Peyer's patch (tissue), 4 donors: ENCODE results near the gene HTRA3. TPM values are rescaled to one million over a fixed set of nuclear protein-coding genes. Genes with fewer than 3 reads are reported as not detected.

Source experiments
- DNase-seq, 3 donors: peaks; one replicate each; pipeline ENCODE4 v3.0.0-alpha.2; 2017 to 2019
- H3K27ac ChIP-seq, 4 donors: fragments of 200-600 bp; sonication (generic); one replicate each; pipeline ENCODE4 v1.5.1; 2016 to 2019
- H3K27me3 ChIP-seq, 2 donors: fragments of 200-600 bp; sonication (generic); one replicate each; pipeline ENCODE4 v1.5.1; 2019
- H3K36me3 ChIP-seq, 3 donors: fragments of 200-600 bp; sonication (generic); one replicate each; pipeline ENCODE4 v1.5.1; 2016 to 2019
- H3K4me1 ChIP-seq, 4 donors: fragments of 200-600 bp; sonication (generic); one replicate each; pipeline ENCODE4 v1.5.1; 2016 to 2019
- H3K4me3 ChIP-seq, 4 donors: fragments of 200-600 bp; sonication (generic); 1 replicate in 3 of 4; 2 replicates in 1 of 4; pipeline ENCODE4 v1.5.1; 2016 to 2019; ENCODE audit warnings: mild to moderate bottlenecking in 1 of 4
- H3K9me3 ChIP-seq, 4 donors: fragments of 200-600 bp; sonication (generic); one replicate each; pipeline ENCODE4 v1.5.1; 2016 to 2019; ENCODE audit warnings: mild to moderate bottlenecking in 1 of 4
- POLR2A ChIP-seq, 2 donors: fragments of 450-650 bp; IDR thresholded peaks; one replicate each; pipeline ENCODE4 v1.5.1; 2017; ENCODE audit warnings: antibody characterized with exemption in 2 of 2, mild to moderate bottlenecking in 2 of 2, moderate library complexity in 2 of 2
- total RNA-seq, 4 donors: library from RNA; depleted of rRNA; stranded (reverse); fragments of >200 nt; gene quantifications; one replicate each; pipeline ENCODE4 v1.1.0, GENCODE V29; 2016
- TF ChIP-seq, protein P1 (sequence below), 6 experiments: fragments of 450-650 bp in 4 of 6; fragments of 200-600 bp in 2 of 6; sonication (generic) in 1 of 6; IDR thresholded peaks; one replicate each; pipeline ENCODE4 v1.5.1; 2017 to 2019; ENCODE audit warnings: antibody characterized with exemption in 6 of 6, mild to moderate bottlenecking in 3 of 6, moderate library complexity in 1 of 6

The HTRA3 gene
- total RNA-seq, 4 donors from 2014 or later: 3.3 to 43.7 (median 7.9) TPM

DNA sequence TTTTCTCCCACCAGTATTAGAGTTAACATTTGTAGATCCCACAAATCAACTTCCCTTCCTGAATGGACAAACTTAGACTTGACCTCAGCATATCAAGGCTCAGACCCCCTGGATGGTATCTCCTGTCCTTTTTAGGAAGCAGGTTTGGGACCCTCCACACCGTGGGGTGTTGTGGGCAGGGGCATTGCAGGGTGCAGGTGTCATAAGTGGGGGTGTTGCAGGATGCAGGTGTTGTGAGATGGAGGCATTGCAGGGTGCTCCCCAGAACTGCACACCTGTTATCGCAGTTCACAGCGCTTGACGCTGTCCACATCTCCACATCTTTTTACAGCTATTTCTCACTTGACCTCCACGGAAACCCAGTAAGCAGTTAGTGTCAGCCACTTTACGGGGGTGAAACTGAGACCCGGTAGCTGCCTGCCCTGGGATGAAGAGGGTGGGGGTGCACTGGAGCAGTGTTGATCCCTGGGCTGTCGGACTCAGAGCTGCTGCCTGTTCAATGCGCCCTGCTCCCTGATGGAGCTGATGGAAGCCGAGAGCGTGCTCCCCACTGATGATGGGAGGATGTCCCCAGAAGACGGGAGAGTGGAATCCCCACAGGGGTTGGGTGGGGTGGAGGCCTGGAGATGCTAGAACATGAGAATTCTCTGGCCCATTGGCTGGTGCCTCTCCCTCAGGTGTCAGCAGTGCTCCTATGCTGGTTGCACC, 45.1 kb upstream of the HTRA3 start:
- Histone ChIP-seq H3K27me3 (no peaks in the 10 kb centered on the region), H3K4me3 (no peak overlapping the region), H3K36me3 (peaks cover 0 to 23% (median 0%) of the 10 kb centered on the region in 3 donors), H3K9me3 (no peaks in the 10 kb centered on the region), H3K4me1 (peaks cover 0 to 22% (median 17%) of the 10 kb centered on the region in 4 donors), H3K27ac (no peak overlapping the region)
- DNase-seq: no peak
- no peak for TF ChIP-seq POLR2A (IDR thresholded peaks at IDR 0.05)
- TF ChIP-seq, protein P1, sequence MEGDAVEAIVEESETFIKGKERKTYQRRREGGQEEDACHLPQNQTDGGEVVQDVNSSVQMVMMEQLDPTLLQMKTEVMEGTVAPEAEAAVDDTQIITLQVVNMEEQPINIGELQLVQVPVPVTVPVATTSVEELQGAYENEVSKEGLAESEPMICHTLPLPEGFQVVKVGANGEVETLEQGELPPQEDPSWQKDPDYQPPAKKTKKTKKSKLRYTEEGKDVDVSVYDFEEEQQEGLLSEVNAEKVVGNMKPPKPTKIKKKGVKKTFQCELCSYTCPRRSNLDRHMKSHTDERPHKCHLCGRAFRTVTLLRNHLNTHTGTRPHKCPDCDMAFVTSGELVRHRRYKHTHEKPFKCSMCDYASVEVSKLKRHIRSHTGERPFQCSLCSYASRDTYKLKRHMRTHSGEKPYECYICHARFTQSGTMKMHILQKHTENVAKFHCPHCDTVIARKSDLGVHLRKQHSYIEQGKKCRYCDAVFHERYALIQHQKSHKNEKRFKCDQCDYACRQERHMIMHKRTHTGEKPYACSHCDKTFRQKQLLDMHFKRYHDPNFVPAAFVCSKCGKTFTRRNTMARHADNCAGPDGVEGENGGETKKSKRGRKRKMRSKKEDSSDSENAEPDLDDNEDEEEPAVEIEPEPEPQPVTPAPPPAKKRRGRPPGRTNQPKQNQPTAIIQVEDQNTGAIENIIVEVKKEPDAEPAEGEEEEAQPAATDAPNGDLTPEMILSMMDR (IDR thresholded peaks at IDR 0.05): no peak

DNA sequence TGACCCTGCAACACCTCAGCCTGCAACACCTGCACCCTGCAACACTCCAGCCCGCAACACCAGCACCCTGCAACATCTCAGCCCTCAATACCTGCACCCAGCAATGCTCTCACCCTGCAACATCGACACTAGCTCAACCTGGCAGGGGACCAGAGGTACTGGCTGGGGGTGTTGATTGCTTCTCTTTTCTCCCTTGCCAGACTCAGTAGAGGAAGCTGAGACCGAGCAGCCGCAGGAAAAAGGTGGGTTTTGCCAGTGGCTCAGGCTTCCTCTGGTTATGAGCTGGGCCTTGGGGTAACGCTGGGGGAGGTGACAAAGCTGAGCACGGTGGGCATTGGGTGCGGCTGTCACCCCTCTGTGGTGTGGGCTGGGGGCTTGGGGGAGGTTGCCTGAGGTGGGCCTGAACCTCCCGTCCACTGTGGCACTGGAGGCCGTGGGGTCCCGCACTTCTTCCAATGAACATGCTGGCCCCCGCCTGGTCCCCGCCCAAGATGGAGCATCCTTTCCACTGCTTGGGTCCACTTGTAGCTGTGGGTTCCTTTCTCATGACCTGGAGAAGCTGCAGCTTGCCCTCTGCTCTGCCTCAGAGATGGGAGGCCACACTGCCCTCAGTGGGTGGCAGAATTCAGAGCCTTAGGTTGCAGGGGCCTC, 44.5 kb upstream of the HTRA3 start:
- H3K27ac ChIP-seq: no peak overlapping the region
- H3K27me3 ChIP-seq: no peaks in the 10 kb centered on the region
- TF ChIP-seq, protein P1 (IDR thresholded peaks at IDR 0.05): no peak
- no peak for TF ChIP-seq POLR2A (IDR thresholded peaks at IDR 0.05)

DNA sequence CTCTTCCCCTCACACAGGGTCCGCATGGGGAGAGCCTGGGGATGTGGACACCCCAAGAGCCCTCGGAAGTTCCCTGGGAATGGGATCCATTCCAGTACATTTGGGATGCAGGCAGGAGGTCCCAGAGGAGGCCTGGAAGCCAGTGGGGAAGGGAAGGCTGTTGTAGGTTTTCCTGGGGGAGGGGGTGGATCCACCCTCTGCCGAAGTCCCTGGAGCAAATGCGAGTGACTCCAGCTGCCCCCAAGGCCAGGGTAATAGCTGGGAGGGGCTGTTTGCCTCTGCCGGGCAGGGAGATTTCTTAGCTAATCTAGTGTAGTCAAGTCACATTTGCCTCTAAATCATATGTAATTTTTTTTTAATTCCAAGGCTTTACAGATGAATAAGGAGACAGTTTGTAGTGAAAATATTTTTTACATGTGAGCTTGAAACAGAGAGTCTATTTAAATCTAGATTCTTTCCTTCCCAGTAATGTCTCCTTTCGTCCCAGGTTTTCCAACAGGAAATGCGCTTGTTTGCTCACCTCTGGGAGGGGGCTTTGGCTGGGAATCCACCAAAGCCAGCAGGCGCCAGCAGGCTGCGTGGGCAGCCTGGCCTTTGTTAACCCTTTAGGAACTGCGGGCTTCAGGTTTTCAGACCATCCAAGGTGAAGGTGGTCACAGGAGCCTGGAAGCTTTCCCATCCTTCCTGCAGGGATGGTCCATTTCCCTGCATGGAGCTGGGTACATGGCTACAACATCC, 43.7 kb upstream of the HTRA3 start:
- Histone ChIP-seq H3K27ac (no peak overlapping the region), H3K9me3 (no peaks in the 10 kb centered on the region), H3K27me3 (no peaks in the 10 kb centered on the region), H3K36me3 (peaks cover 0 to 23% (median 0%) of the 10 kb centered on the region in 3 donors), H3K4me3 (no peak overlapping the region), H3K4me1 (peaks cover 0 to 19% (median 17%) of the 10 kb centered on the region in 4 donors)
- TF ChIP-seq POLR2A (IDR thresholded peaks at IDR 0.05): no peak
- TF ChIP-seq, protein P1 (IDR thresholded peaks at IDR 0.05): no peak
- DNase-seq: no peak

More for the DNA sequence above, 44.5 kb upstream of the HTRA3 start:
- no peaks in the 10 kb centered on the region for H3K9me3 ChIP-seq
- no peak overlapping the region for H3K4me3 ChIP-seq
- H3K36me3 ChIP-seq: peaks cover 0 to 23% (median 0%) of the 10 kb centered on the region in 3 donors
- no peak for DNase-seq
- H3K4me1 ChIP-seq: peaks cover 0 to 22% (median 17%) of the 10 kb centered on the region in 4 donors

DNA sequence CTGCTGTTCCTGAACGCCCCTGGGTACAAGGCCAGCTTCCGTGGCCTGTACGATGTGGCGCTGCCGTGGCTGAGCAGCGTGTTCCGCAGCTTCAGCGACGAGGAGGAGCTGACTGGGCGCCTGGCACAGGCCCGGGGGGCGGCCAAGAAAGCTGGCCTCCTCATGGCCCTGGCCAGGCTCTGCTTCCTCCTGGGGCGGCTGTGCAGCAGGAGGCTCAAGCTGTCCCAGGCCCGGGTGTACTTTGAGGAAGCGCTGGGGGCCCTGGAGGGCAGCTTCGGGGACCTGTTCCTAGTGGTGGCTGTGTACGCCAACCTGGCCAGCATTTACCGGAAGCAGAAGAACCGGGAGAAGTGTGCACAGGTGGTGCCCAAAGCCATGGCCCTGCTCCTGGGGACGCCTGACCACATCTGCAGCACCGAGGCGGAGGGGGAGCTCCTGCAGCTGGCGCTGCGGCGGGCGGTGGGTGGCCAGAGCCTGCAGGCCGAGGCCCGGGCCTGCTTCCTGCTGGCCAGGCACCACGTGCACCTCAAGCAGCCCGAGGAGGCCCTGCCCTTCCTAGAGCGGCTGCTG, 42.3 kb upstream of the HTRA3 start:
- no peaks in the 10 kb centered on the region for H3K27me3 ChIP-seq
- H3K9me3 ChIP-seq: no peaks in the 10 kb centered on the region
- peak overlapping the region in 1 of 4 donors; percentile 55 for H3K27ac ChIP-seq
- H3K4me1 ChIP-seq: peaks cover 0 to 17% (median 16%) of the 10 kb centered on the region in 4 donors
- no peak for DNase-seq
- peaks cover 0 to 23% (median 0%) of the 10 kb centered on the region in 3 donors for H3K36me3 ChIP-seq
- TF ChIP-seq, protein P1 (IDR thresholded peaks at IDR 0.05): no peak
- no peak for TF ChIP-seq POLR2A (IDR thresholded peaks at IDR 0.05)
- no peak overlapping the region for H3K4me3 ChIP-seq

DNA sequence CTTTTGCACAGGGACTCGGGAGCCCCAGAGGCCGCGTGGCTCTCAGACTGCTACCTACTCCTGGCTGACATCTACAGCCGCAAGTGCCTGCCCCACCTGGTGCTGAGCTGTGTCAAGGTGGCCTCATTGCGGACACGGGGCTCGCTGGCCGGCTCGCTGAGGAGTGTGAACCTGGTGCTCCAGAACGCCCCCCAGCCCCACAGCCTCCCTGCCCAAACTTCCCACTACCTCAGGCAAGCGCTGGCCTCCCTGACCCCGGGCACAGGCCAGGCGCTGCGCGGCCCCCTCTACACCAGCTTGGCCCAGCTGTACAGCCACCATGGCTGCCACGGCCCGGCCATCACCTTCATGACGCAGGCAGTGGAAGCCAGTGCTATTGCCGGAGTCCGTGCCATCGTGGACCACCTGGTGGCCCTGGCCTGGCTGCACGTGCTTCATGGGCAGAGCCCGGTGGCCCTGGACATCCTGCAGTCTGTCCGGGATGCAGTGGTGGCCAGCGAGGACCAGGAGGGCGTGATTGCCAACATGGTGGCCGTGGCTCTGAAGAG, 41.7 kb upstream of the HTRA3 start:
- no peaks in the 10 kb centered on the region for H3K27me3 ChIP-seq
- DNase-seq: no peak
- peak overlapping the region in 1 of 4 donors; percentile 7 for H3K4me3 ChIP-seq
- no peaks in the 10 kb centered on the region for H3K9me3 ChIP-seq
- H3K4me1 ChIP-seq: peaks cover 0 to 17% (median 16%) of the 10 kb centered on the region in 4 donors
- H3K27ac ChIP-seq: peak overlapping the region in 2 of 4 donors; percentile 46 to 79
- TF ChIP-seq, protein P1 (IDR thresholded peaks at IDR 0.05): no peak
- TF ChIP-seq POLR2A (IDR thresholded peaks at IDR 0.05): no peak
- peaks cover 0 to 23% (median 0%) of the 10 kb centered on the region in 3 donors for H3K36me3 ChIP-seq
